GM18873 (cell line): ENCODE results near the gene GPC3.
"Not testable (repeated sequence)": the region's sequence is repeated elsewhere in the genome, so short reads cannot be mapped to it uniquely, and the experiment has no call there.

Experiments
- ATAC-seq: cut with Tn5 transposase; IDR thresholded peaks from one replicate; pipeline ENCODE4 v1.9.1; 2021; ENCODE audit warnings: mild to moderate bottlenecking, moderate library complexity, moderate number of reproducible peaks; ENCODE audit not compliant: unreplicated experiment, low FRiP score

GPC3 gene

DNA sequence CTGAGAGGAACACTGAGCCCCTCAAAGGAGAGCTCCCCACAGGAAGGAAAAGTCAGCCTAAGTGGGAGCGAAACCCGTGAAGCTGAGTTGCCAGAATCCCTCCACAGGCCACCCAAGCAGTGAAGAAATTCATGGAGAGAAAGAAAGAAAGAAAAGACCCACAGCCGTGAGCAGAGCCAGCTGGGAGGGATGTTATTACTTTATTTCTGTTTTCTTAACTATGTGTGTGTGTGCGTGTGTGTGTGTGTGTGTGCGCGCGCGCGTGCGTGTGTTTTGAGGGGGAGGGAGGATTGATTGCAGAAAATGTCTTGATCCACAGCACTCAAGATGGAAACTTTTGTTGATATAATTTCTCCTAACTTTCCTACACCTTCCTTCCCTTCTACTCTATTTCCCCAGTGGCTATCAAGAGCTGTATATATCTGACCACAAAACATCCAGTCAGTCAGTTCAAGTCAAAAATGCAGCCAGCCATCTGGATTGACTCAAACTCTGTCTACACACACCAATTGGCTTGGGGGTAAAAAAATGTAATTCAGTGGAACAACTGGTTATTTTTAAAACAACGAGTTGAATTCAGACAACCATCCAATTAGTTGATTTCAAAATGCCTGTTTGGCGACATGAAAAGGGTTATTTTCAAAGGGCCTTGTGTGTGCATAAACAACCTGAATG lies 13.8 kb upstream of the GPC3 start:
- ATAC-seq: no peak

DNA sequence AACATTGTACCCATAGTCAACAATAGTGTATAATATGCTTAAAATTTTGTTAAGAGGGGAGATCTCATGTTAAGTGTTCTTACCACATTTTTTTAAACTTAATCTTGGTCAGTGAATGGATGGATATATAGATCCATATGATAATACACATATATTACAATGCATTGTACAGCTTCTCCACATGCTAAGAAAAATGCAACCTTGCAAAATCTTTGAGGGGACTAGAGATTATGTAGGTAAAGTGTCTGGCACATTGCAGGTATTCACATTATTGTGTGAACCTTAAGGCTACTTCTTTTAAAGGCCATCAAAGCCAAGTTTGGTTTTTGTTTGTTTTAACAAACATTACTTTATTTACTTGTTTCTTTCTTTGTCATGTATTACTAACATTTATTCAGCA lies 10.4 kb upstream of the GPC3 start:
- no peak for ATAC-seq

DNA sequence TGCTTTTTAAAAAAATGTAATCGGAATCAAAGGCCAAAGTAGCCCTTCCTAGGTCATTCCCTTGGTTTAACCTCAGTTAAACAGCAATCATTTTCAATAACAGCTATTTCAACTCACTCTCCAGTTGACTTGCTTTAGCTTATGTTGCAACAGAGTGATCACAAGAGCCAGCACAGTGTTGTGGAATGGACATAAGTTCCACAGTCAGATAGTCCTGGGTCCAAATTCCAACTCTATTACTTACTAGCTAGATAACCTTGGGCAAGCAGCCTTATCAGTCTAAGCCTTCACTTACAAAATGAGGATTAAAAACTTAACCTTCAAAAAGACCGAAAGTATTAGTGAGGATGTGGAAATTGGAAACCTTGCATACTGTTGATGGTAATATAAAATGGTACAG lies 9.2 kb upstream of the GPC3 start:
- ATAC-seq: no peak

DNA sequence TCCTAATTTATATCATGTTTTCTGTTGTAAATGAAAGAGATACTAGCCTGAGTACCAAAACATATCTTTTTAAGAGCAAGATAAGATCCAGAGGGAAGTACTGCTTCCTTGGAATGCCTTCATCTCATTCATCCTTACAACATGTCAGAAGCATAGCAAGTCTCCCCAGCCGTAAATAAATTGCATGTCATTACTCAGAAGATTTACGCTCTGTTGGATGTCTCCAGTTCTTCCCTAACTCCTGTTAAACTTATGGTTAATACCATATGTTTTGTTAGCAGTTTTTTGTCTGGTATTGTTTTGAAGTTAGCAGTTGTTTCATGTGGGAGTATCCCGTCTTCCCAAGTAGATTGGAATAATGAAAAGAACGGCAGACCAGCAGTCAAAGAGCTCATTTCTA lies 7.5 kb upstream of the GPC3 start:
- no peak for ATAC-seq

DNA sequence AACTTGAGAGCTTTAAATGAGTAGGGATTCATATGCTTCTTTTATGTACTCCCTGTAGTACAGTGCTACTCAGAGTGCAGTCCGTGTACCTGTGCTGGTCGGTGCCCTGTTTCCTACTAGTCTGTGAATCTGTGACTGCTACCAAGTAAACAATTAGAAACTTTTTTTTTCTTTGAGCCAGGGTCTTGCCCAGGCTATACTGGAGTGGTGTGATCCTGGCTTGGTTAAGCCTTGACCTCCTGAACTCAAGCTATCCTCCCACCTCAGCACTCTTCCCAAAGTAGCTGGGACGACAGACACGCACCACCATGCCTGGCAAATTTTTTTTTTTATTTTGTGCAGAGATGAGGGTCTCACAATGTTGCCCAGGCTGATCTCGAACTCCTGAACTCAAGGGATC lies 6.4 kb upstream of the GPC3 start:
- no peak for ATAC-seq

GRCh38 chrX:133991057-133991456 lies 5.7 kb upstream of the GPC3 start:
- not testable (repeated sequence) for ATAC-seq

DNA sequence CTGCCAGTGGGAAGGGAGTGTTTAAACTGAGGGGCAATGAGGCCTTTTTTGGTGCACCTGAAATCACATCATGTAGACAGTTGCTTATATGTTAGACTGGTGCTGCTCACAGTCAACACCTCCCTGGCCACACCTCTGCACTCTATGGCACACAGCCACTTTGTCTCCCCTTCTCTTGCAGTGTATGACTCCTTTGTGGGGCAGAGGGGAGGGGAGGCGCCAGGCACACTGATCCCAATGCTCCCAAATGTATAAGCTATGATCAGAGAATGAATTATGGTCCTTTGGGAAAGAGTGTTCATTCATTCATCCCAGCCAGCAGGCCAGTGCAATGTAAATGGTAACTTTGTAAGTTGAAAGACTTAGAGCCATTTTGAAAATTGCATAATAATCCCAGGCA lies 4.6 kb upstream of the GPC3 start:
- no peak for ATAC-seq

GRCh38 chrX:133989490-133989889 lies 4.1 kb upstream of the GPC3 start:
- no peak for ATAC-seq

DNA sequence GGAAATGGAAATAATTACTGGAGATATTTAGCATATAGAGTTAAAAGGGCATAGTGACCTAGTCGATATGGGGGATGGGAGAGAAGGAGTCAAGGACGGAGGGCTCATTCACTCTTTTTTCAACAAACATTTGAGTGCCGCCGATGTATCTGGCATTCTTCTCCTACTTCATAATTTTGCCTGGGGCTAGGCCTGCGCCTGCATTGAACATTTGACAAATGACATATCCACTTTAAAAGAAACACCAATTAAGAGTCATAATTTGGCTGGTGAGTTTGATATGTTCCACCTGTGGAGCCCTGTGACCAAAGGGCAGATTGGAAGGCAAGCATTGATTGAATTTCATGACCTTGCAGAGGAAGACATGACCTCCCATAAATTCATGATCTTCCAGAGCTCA lies 2.6 kb upstream of the GPC3 start:
- ATAC-seq: no peak

- no peak for ATAC-seq
Observed at GRCh38 chrX:133987188-133987587, 1.8 kb upstream of the GPC3 start.

DNA sequence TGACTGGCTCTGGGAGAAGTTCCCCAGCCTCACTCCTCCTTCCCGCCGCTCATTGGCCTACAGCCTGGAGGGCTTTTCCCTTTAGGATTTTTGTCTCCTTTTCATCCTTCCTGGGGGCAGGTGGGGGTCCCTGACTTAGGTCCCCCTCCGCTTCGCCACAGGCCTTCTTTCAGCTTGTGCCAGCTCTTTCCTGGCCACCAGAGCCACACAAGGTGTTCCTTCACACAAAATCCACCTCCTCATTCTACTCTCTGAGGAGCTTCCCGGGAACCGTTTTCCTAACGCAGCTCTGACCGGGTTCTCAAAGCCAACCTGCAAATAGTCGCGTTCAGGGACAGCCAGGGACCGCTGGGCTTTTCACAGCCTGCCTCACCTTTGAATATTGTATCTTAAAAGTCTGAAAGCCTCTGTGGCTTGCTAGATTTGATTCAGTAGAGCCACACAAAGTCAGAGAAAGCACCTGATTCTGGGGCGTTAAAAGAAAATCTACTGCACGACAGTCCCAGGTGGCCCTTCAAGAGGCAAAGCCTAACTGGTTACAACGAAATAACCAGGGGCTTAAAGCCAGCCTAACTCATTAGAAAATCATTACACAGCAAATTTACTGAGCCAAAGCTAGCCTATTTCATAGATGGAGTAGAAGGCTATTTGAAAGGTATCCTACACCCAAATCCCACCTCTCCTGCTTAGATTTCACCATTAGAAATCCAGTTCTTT lies 731 bp upstream of the GPC3 start:
- ATAC-seq: no peak

- ATAC-seq: no peak
Observed at GRCh38 chrX:133984857-133985163, 584 bp downstream of the GPC3 start.

DNA sequence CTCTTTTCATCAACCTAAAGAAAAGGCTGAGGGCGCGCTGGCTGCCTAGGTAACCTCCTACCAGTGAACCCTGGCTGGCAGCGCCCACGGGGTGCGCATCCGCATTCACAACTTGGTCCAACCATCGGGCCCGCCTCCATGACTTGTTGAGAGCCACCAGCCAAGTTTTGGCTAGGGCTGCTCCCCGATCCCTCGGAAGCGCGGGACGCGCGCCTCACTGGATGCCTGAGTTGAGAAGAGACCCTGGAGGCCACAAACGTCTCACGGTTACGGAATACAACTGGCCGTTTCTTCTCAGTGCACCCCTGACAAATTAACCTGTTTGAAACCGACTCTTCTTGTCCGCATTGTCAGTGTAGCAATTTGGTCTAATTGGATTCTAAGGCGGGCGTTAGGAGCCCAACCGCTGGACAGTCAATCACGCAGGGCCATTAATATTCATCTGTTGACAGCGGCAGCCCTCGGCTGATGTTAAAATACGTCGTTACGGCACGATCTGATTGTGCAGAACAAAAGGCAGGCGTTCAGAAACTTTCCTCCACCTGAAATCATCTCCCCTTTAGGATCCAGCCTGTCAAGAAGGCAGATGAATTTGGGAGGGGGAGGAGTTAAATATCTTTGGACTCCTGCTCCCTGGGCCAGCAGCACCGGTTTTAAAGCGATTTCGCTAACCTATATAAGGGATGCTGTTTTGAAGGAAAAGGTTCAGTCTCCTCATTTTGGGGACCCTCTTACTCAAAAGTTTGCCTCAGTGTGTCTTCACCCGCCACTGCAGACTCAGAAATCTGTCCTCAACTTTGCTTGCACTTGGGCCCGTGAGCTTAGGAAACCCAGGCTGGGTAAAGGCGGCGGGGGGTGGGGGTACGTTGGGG lies 1.2 kb downstream of the GPC3 start:
- no peak for ATAC-seq

DNA sequence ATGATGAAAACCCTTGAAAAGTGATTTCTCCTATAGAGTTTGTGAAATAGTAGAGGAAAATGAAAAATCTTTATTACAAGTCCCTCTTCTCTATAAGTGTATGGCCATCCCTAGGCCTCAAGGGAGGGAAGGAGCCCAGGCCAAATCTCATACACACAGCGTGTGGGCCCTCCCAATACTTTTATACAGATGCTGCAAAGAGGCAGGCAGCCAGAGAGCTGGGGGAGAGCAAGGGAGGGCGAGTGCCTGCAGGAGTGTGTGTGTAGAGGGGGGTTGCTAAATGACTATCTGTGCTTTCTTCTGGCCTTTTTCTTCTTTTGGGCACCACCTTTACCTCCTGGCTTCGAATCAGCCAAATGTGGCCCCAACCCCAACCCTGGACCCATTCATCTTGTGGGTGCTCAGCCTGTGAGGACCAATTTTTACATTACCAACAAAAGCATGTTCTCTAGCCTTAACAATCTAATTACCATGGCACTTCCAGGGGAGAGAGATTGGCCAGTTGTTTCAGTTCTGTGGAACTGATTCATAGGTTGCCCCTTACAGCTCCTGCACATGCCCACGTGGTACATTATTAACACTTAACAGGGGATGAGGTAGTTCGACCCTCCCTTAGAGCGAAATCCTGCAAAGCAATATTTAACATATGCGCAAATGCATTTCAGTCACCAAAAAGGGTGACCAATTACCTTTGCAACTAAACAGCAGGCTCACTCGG lies 2.0 kb downstream of the GPC3 start:
- no peak for ATAC-seq

DNA sequence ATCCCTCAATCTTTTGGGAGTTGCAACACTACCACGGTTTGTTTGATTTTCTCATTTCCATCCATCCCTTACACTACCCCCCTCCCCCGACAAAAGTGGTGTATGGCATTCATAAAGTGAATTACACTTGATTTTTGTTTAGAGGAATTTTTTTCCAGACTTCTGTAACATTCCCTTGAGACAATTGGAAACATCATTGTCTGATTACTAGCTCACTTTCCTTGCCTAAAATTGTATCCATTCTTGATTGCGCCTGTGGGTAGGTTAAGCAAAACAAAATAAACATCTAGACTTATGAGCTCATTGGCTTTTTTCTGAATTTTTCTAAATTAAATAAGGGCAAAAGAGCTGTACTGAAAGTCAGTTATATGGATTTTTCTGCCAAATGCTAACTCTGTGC lies 3.5 kb downstream of the GPC3 start:
- ATAC-seq: no peak

- ATAC-seq: no peak
Observed at GRCh38 chrX:133980832-133981588, 4.4 kb downstream of the GPC3 start.

DNA sequence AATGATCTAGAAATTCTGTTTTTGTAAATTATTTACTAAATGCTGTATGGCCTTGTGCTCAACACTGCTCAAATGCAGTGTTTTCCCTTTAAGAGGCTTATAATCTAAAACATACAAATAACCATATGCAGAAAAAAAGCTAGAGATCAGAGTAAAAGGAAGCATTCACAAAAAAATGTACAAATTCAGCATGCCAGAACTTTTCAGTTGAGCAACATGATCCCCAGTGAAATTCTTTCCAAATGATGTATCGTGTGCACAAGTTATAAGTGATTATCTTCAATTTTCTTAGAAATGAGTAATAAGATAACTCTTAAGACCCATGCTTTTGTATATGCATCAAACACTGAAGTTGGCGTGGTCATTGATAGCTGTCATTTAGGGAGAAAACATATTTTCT lies 5.0 kb downstream of the GPC3 start:
- no peak for ATAC-seq

DNA sequence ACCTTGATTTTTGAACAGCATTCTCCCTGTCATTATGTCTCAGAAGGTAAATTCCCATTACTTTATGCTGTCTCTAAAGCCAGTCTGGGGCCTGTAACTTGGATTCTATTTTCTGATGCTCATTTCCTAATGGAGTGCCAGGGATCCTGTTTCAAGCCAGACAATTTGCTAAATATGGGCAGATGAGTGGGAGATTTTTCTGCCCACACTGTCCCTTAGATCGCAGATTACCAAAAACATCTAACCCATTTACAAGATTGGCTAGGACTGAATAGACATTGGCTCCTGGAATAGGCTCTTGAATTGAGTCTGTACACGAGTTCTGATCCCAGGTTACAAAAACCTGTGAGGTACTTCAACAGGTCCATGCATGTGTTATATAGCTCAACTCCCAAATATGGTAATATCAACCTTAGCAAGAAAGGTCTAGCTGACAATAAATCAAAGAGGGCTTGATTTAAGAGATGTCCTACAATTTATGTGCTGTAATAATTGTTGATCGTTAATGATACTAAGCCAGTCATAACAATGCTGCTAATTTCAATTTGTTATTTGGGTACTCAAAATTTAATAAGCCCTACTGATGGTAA lies 5.7 kb downstream of the GPC3 start:
- no peak for ATAC-seq

DNA sequence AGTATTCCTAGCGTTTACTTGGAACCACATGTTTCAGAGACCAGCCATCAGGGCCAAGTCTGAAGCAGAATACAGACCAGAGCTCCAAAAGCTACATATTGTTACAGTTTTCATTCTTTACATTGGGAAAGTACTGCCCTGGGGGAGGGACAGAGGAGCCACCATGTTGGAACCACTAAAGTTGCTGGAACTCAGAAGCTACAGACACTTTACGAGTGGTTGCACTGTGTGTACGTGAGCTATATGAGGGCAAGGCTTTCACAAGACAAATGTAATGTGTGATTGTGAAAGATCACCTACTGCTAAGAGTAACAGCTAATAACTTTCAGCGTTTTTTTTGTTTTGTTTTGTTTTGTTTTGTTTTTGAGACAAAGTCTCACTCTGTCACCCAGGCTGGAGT lies 11.7 kb downstream of the GPC3 start:
- no peak for ATAC-seq

DNA sequence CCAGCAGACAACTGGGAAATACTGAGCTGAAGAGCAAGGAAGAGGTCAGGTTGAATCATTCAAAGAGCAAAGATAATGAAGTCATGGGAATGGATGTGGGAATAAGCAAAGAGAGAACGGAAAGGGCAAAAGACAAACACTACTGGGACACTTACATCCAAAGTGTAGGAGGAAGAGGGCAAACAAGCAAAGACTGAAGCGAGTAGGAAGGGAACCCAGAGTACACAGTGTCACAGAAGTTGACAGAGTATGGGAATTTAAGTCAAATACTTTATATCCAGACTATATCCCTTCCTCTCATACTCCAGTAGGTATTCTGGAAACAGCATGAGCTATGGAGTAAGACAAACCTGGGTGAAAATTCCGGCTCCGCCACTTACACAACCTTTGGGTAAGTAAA lies 12.5 kb downstream of the GPC3 start:
- no peak for ATAC-seq
